Lung (tissue), 12 donors: ENCODE results near the gene NRG3. TPM values are rescaled to one million over a fixed set of nuclear protein-coding genes. Genes with fewer than 3 reads are reported as not detected.
A peak's percentile ranks its signal among the peaks of the same experiment; 100 is the strongest.

Source experiments
- ATAC-seq: fragments of 200-7000 bp; cut with Tn5 transposase; one replicate; pipeline ENCODE4 v1.9.1; 2020; ENCODE audit warnings: moderate number of reproducible peaks; ENCODE audit not compliant: insufficient read depth, low FRiP score
- DNase-seq, 3 donors: peaks; one replicate each; pipeline ENCODE4 v3.0.0-alpha.2; 2013 to 2017
- H3K27ac ChIP-seq, 2 donors: one replicate each; pipeline ENCODE4 v1.5.1; 2013; ENCODE audit warnings: mild to moderate bottlenecking in 2 of 2, moderate library complexity in 2 of 2, control low read depth in 1 of 2, inconsistent platforms in 1 of 2, low read depth in 1 of 2, low read length in 1 of 2
- H3K27me3 ChIP-seq, 3 donors: one replicate each; pipeline ENCODE4 v1.5.1; 2013; ENCODE audit warnings: low read length in 2 of 3; ENCODE audit not compliant: control insufficient read depth in 3 of 3, insufficient read depth in 3 of 3
- H3K36me3 ChIP-seq, 4 donors: one replicate each; pipeline ENCODE4 v1.5.1; 2013; ENCODE audit warnings: low read length in 4 of 4, mild to moderate bottlenecking in 1 of 4, moderate library complexity in 1 of 4; ENCODE audit not compliant: control insufficient read depth in 4 of 4, insufficient read depth in 4 of 4
- H3K4me1 ChIP-seq, 5 donors: one replicate each; pipeline ENCODE4 v1.5.1; 2013; ENCODE audit warnings: low read length in 5 of 5, mild to moderate bottlenecking in 2 of 5, moderate library complexity in 1 of 5; ENCODE audit not compliant: control insufficient read depth in 5 of 5, insufficient read depth in 5 of 5
- H3K4me3 ChIP-seq: one replicate; pipeline ENCODE4 v1.5.1; 2013; ENCODE audit warnings: mild to moderate bottlenecking, control low read depth, moderate library complexity
- H3K9ac ChIP-seq, 2 donors: one replicate each; pipeline ENCODE4 v1.5.1; 2013; ENCODE audit warnings: low read length in 2 of 2, control low read depth in 1 of 2; ENCODE audit not compliant: insufficient read depth in 1 of 2
- H3K9me3 ChIP-seq, 4 donors: one replicate each; pipeline ENCODE4 v1.5.1; 2013; ENCODE audit warnings: low read length in 3 of 4, mild to moderate bottlenecking in 1 of 4, moderate library complexity in 1 of 4; ENCODE audit not compliant: control insufficient read depth in 4 of 4, insufficient read depth in 3 of 4
- CTCF ChIP-seq: IDR thresholded peaks from 2 replicates; pipeline ENCODE4 v1.5.1; 2012; ENCODE audit warnings: mild to moderate bottlenecking; ENCODE audit errors: control extremely low read depth, extremely low read depth
- WGBS, 2 donors: extraction: QIAGEN DNeasy Blood & Tissue Kit; methylation state at CpG; one replicate each; pipeline ENCODE4 v1.1.7; 2013; 5-methylcytosine and 5-hydroxymethylcytosine counted together
- polyA plus RNA-seq, 2 donors: library from polyadenylated mRNA; stranded (reverse); fragments of 200-250 nt; gene quantifications; one replicate each; pipeline ENCODE4 v1.2.1, GENCODE V29; 2013
- total RNA-seq, 2 donors: library from RNA; depleted of rRNA in 1 of 2; stranded (reverse); fragments of >200 nt in 1 of 2; gene quantifications; one replicate each; pipeline ENCODE4 v1.2.1, GENCODE V29; 2014 to 2021
- donor health status: control.
- donor health status: control.
- donor health status: Bipolar disorder and iron deficiency.
- donor health status: healthy.
- donor health status: DM: yes; HTN: yes; CAD: no.

The NRG3 gene
- total and polyA plus RNA-seq, 4 donors, result 0.49 to 2.0 (median 0.84) TPM

- Histone ChIP-seq H3K27ac (no peak overlapping the region), H3K36me3 (no peaks in the 10 kb centered on the region), H3K4me3 (no peak overlapping the region), H3K9ac (no peak overlapping the region), H3K9me3 (no peaks in the 10 kb centered on the region), H3K4me1 (no peaks in the 10 kb centered on the region), H3K27me3 (no peaks in the 10 kb centered on the region)
- WGBS, 2 donors, result 79 to 89% methylated on average over 2 of the region's 2 CpGs
- DNase-seq (peak in 1 of 3 donors; percentile 21), ATAC-seq (no peak)
- TF ChIP-seq CTCF, result no peak
Measured at GRCh38 chr10:82208726-82209125, 333.7 kb downstream of the NRG3 start.

- H3K9ac ChIP-seq, result no peak overlapping the region
- ATAC-seq, result no peak
- no peak for TF ChIP-seq CTCF
- no peaks in the 10 kb centered on the region for H3K4me1 ChIP-seq
- 91 to 93% methylated on average over 2 of the region's 2 CpGs for WGBS, 2 donors
- H3K9me3 ChIP-seq, result no peaks in the 10 kb centered on the region
- no peak overlapping the region for H3K4me3 ChIP-seq
- DNase-seq, result no peak
- no peaks in the 10 kb centered on the region for H3K27me3 ChIP-seq
- no peak overlapping the region for H3K27ac ChIP-seq
- H3K36me3 ChIP-seq, result no peaks in the 10 kb centered on the region
Measured at GRCh38 chr10:82210331-82210730, 335.3 kb downstream of the NRG3 start.

- ATAC-seq, result no peak
- H3K27ac ChIP-seq, result no peak overlapping the region
Measured at GRCh38 chr10:82211346-82211745, 336.4 kb downstream of the NRG3 start.

More at GRCh38 chr10:82211346-82211745, 336.4 kb downstream of the NRG3 start:
- Histone ChIP-seq H3K9ac (no peak overlapping the region), H3K27me3 (no peaks in the 10 kb centered on the region), H3K4me3 (no peak overlapping the region), H3K4me1 (no peaks in the 10 kb centered on the region), H3K9me3 (no peaks in the 10 kb centered on the region), H3K36me3 (no peaks in the 10 kb centered on the region)
- WGBS, 2 donors, result 36 to 38% methylated on average over 3 of the region's 3 CpGs
- no peak for TF ChIP-seq CTCF
- DNase-seq, result no peak
